ENCODE data around the gene IL17RD.

DNA sequence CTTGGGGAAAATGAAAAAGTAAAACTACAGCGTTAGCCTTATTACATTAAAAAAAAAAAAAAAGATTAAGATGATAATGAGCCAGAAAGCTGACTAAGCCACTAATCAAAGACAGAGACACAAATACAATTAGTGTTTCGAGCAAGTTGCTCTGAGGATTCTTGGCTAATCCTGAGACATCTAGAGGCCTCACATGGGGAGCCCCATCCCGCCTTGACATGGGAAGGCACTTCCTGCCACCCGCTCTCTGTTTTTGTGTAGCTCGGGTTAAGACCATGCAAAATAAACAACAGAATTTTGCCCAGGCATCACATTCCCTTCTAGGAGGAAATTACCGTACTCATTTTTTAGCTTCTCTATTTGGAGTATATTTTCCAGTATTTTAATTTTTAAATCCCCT lies 19.4 kb upstream of the IL17RD start:
- no peak for TF ChIP-seq GATA2 (IDR thresholded peaks at IDR 0.05; ENCODE audit: low read depth, low read length)
- no peak for TF ChIP-seq GATA3 (IDR thresholded peaks at IDR 0.05; ENCODE audit: low read depth, low read length)
